T1000 (cell line): ENCODE results near the gene PQBP1.
A peak's percentile ranks its signal among the peaks of the same experiment; 100 is the strongest.
"Not testable (repeated sequence)": the region's sequence is repeated elsewhere in the genome, so short reads cannot be mapped to it uniquely, and the experiment has no call there.

Experiments used
- DNase-seq: peaks from one replicate; lab custom pipeline; 2025; ENCODE audit warnings: mixed read lengths; lab: John Stamatoyannopoulos, UW

PQBP1 gene

GRCh38 chrX:48897625-48898306 is at the start of gene PQBP1, which contains the start of gene TIMM17B:
TSS of gene PQBP1 (plus strand) at chrX:48897930. CDS start at chrX:48898510, 580 bp downstream.
TSS of gene TIMM17B (minus strand) at chrX:48897768. CDS start at chrX:48897749, 19 bp downstream.
- DNase-seq = peak; percentile 91

GRCh38 chrX:48848847-48849246 is 48.9 kb upstream of the PQBP1 start:
- no peak for DNase-seq

GRCh38 chrX:48852857-48853256 is 44.9 kb upstream of the PQBP1 start:
- no peak for DNase-seq

GRCh38 chrX:48853494-48853893 is 44.2 kb upstream of the PQBP1 start:
- not testable (repeated sequence) for DNase-seq

- DNase-seq = not testable (repeated sequence)
These were observed 43.5 kb upstream of the PQBP1 start for GRCh38 chrX:48854121-48854804.

GRCh38 chrX:48854898-48855297 is 42.8 kb upstream of the PQBP1 start:
- DNase-seq = no peak

GRCh38 chrX:48864210-48864609 is 33.5 kb upstream of the PQBP1 start:
- no peak for DNase-seq

GRCh38 chrX:48872017-48872416 is 25.7 kb upstream of the PQBP1 start:
- DNase-seq = not testable (repeated sequence)

- not testable (repeated sequence) for DNase-seq
These were observed 20.8 kb upstream of the PQBP1 start for GRCh38 chrX:48876944-48877343.

- DNase-seq = no peak
These were observed 14.0 kb upstream of the PQBP1 start for GRCh38 chrX:48883729-48884128.

GRCh38 chrX:48886586-48886985 is 11.1 kb upstream of the PQBP1 start:
- DNase-seq = not testable (repeated sequence)

- no peak for DNase-seq
These were observed 7.3 kb upstream of the PQBP1 start for GRCh38 chrX:48890296-48890925.

GRCh38 chrX:48890934-48891401 is 6.8 kb upstream of the PQBP1 start:
- DNase-seq = no peak

- DNase-seq = peak; percentile 92
These were observed 6.1 kb upstream of the PQBP1 start for GRCh38 chrX:48891402-48892288.

GRCh38 chrX:48892896-48893295 is 4.8 kb upstream of the PQBP1 start:
- DNase-seq = no peak

GRCh38 chrX:48893556-48894348 is 4.0 kb upstream of the PQBP1 start:
- no peak for DNase-seq

- DNase-seq = no peak
These were observed 2.8 kb upstream of the PQBP1 start for GRCh38 chrX:48894891-48895290.

- no peak for DNase-seq
These were observed 1.1 kb upstream of the PQBP1 start for GRCh38 chrX:48896611-48897011.

GRCh38 chrX:48897157-48897624 is 539 bp upstream of the PQBP1 start:
- peak; percentile 64 for DNase-seq

GRCh38 chrX:48899078-48899410 is 1.3 kb downstream of the PQBP1 start:
- DNase-seq = no peak

GRCh38 chrX:48901069-48901468 is 3.3 kb downstream of the PQBP1 start:
- no peak for DNase-seq
